Ovary (tissue), 9 donors: Measurements from ENCODE around the gene TBX20. TPM values are rescaled to one million over a fixed set of nuclear protein-coding genes. Genes with fewer than 3 reads are reported as not detected.

Experiments
- DNase-seq, 5 donors: peaks; one replicate each; pipeline ENCODE4 v3.0.0-alpha.2; 2019 to 2020
- H3K27ac ChIP-seq, 2 donors: fragments of 200-600 bp; one replicate each; pipeline versions ENCODE4 v1.5.1 to v1.8.0; 2019 to 2022
- H3K27me3 ChIP-seq: fragments of 200-600 bp; one replicate; pipeline ENCODE4 v1.8.0; 2022
- H3K36me3 ChIP-seq: fragments of 200-600 bp; sonication (generic); one replicate; pipeline ENCODE4 v1.5.1; 2019
- H3K4me1 ChIP-seq: one replicate; pipeline ENCODE4 v1.8.1; 2013; ENCODE audit warnings: mild to moderate bottlenecking, moderate library complexity; ENCODE audit not compliant: insufficient read depth
- H3K4me3 ChIP-seq: fragments of 200-600 bp; sonication (generic); one replicate; pipeline ENCODE4 v1.5.1; 2017
- H3K9me3 ChIP-seq, 2 donors: fragments of 200-600 bp in 1 of 2; sonication (generic) in 1 of 2; one replicate each; pipeline versions ENCODE4 v1.5.1 to v1.8.1; 2013 to 2019; ENCODE audit warnings: mild to moderate bottlenecking in 1 of 2, moderate library complexity in 1 of 2
- CTCF ChIP-seq, 3 donors: fragments of 450-650 bp in 2 of 3; fragments of 200-600 bp in 1 of 3; IDR thresholded peaks; one replicate each; pipeline versions ENCODE4 v1.5.1 to v1.8.0; 2016 to 2022; ENCODE audit warnings: antibody characterized with exemption in 3 of 3, mild to moderate bottlenecking in 1 of 3
- EP300 ChIP-seq: sonication (generic); formaldehyde crosslinking; IDR thresholded peaks from one replicate; pipeline ENCODE4 v1.6.1; 2017; ENCODE audit warnings: antibody characterized with exemption
- POLR2A ChIP-seq: fragments of 450-650 bp; IDR thresholded peaks from one replicate; pipeline ENCODE4 v1.6.1; 2017; ENCODE audit warnings: antibody characterized with exemption, mild to moderate bottlenecking, moderate library complexity
- WGBS, 3 donors: extraction: QIAGEN DNeasy Blood & Tissue Kit in 1 of 3; methylation state at CpG; one replicate each; pipeline versions ENCODE4 v1.1.5 to v1.1.7; 2013 to 2017; 5-methylcytosine and 5-hydroxymethylcytosine counted together
- intact Hi-C, 4 donors: fragments of 100-400 bp; cut with DNase I; formaldehyde crosslinking; loops; one replicate each; pipeline versions ENCODE4 v1.11.0 to v1.15.1; 2022 to 2023
- polyA plus RNA-seq, 2 donors: library from polyadenylated mRNA; stranded (reverse); fragments of 200-250 nt in 1 of 2; fragments of 350-450 nt in 1 of 2; fragmentation: Illumina TruSeq in 1 of 2; extraction: RNeasy Lipid Tissue Mini Kit (QIAGEN cat#74804) in 1 of 2; gene quantifications; one replicate each; pipeline ENCODE4 v1.2.3, GENCODE V29; 2013 to 2014
- total RNA-seq, 7 donors: library from RNA; depleted of rRNA in 2 of 7; stranded (reverse); fragments of >200 nt in 2 of 7; fragmentation: NEBNext Ultra II Directional in 3 of 7; extraction: Animal tissue kit (Norgen Biotek cat#: 25700) in 3 of 7; gene quantifications; one replicate each; pipeline versions ENCODE4 v1.1.0 to v1.2.4, GENCODE V29; 2016 to 2023
- donor health status: DM: no; HTN: no; CAD: no; lungs with moderate emphysema.
- donor health status: DM: no; HTN: no; CAD: no.
- donor health status: Bipolar disorder and iron deficiency.
- donor health status: DM: yes; HTN: yes; CAD: no.
- donor health status: DM: no; HTN: no; CAD: no.
- donor health status: DM: yes; HTN: yes; CAD: no.

The TBX20 gene
- total and polyA plus RNA-seq, 9 donors: 0.23 TPM; not detected in 8

GRCh38 chr7:35251606-35252310, 2.1 kb downstream of the TBX20 start:
- Histone ChIP-seq H3K9me3 (peaks cover 0 to 7% of the 10 kb centered on the region in 2 donors), H3K27ac (no peak overlapping the region), H3K27me3 (no peaks in the 10 kb centered on the region), H3K4me3 (no peak overlapping the region), H3K36me3 (no peaks in the 10 kb centered on the region), H3K4me1 (peaks cover 2% of the 10 kb centered on the region)
- no peak for DNase-seq
- intact Hi-C loops: no loop called here
- TF ChIP-seq POLR2A (no peak), EP300 (no peak), CTCF (IDR thresholded peaks at IDR 0.05) (no peak)
- WGBS, 3 donors: 14 to 19% (median 15%) methylated on average over 5 of the region's 5 CpGs

- H3K27me3 ChIP-seq: no peaks in the 10 kb centered on the region
- no peak overlapping the region for H3K4me3 ChIP-seq
- H3K27ac ChIP-seq: no peak overlapping the region
- intact Hi-C loops: no loop called here
- H3K4me1 ChIP-seq: peaks cover 2% of the 10 kb centered on the region
- TF ChIP-seq POLR2A (no peak), EP300 (no peak), CTCF (IDR thresholded peaks at IDR 0.05) (no peak)
- H3K9me3 ChIP-seq: peaks cover 0 to 7% of the 10 kb centered on the region in 2 donors
- H3K36me3 ChIP-seq: no peaks in the 10 kb centered on the region
- 17 to 24% (median 22%) methylated on average over 1 of the region's 1 CpG for WGBS, 3 donors
- no peak for DNase-seq
Measured at GRCh38 chr7:35250941-35251340, 3.0 kb downstream of the TBX20 start.

GRCh38 chr7:35250452-35250851, 3.4 kb downstream of the TBX20 start:
- Histone ChIP-seq H3K27ac (no peak overlapping the region), H3K4me1 (peaks cover 2% of the 10 kb centered on the region), H3K9me3 (peaks cover 0 to 7% of the 10 kb centered on the region in 2 donors), H3K4me3 (no peak overlapping the region), H3K27me3 (no peaks in the 10 kb centered on the region), H3K36me3 (no peaks in the 10 kb centered on the region)
- TF ChIP-seq CTCF (IDR thresholded peaks at IDR 0.05) (no peak), POLR2A (no peak), EP300 (no peak)
- DNase-seq: no peak
- 5 to 13% (median 8%) methylated on average over 2 of the region's 2 CpGs for WGBS, 3 donors
- intact Hi-C loops: no loop called here

- H3K27me3 ChIP-seq: no peaks in the 10 kb centered on the region
- H3K36me3 ChIP-seq: no peaks in the 10 kb centered on the region
- H3K27ac ChIP-seq: no peak overlapping the region
- H3K4me1 ChIP-seq: peaks cover 2% of the 10 kb centered on the region
- peaks cover 0 to 3% of the 10 kb centered on the region in 2 donors for H3K9me3 ChIP-seq
- TF ChIP-seq EP300 (no peak), CTCF (IDR thresholded peaks at IDR 0.05) (no peak), POLR2A (no peak)
- 3 to 17% (median 11%) methylated on average over 5 of the region's 5 CpGs for WGBS, 3 donors
- intact Hi-C loops: no loop called here
- no peak overlapping the region for H3K4me3 ChIP-seq
- DNase-seq: no peak
Measured at GRCh38 chr7:35249537-35249907, 4.4 kb downstream of the TBX20 start.
